ENCODE data around the gene PHLDB2. TPM values are rescaled to one million over a fixed set of nuclear protein-coding genes. Genes with fewer than 3 reads are reported as not detected.

The PHLDB2 gene
- total RNA-seq, 1 experiment from 2014 or later: 60.5 TPM

- H3K4me1 ChIP-seq: peaks cover 18% of the 10 kb centered on the region
- CTCF ChIA-PET: no interaction called here
- DNase-seq: no peak
- Mint-ChIP-seq H3K4me3 (ENCODE audit: unreplicated experiment) (no peak overlapping the region), H3K27me3 (ENCODE audit: insufficient read depth, unreplicated experiment) (no peaks in the 10 kb centered on the region), H3K36me3 (ENCODE audit: insufficient read depth, unreplicated experiment) (peaks cover 28% of the 10 kb centered on the region), H3K4me1 (ENCODE audit: low read depth, unreplicated experiment) (peaks cover 26% of the 10 kb centered on the region), H3K9me3 (ENCODE audit: unreplicated experiment) (no peaks in the 10 kb centered on the region), H3K27ac (ENCODE audit: unreplicated experiment) (no peak overlapping the region)
- no TSS peak for BruUV-seq (replicated peaks)
- H3K4me3 ChIP-seq (ENCODE audit: low read depth, low read length): no peak overlapping the region
- TF ChIP-seq, protein P1, sequence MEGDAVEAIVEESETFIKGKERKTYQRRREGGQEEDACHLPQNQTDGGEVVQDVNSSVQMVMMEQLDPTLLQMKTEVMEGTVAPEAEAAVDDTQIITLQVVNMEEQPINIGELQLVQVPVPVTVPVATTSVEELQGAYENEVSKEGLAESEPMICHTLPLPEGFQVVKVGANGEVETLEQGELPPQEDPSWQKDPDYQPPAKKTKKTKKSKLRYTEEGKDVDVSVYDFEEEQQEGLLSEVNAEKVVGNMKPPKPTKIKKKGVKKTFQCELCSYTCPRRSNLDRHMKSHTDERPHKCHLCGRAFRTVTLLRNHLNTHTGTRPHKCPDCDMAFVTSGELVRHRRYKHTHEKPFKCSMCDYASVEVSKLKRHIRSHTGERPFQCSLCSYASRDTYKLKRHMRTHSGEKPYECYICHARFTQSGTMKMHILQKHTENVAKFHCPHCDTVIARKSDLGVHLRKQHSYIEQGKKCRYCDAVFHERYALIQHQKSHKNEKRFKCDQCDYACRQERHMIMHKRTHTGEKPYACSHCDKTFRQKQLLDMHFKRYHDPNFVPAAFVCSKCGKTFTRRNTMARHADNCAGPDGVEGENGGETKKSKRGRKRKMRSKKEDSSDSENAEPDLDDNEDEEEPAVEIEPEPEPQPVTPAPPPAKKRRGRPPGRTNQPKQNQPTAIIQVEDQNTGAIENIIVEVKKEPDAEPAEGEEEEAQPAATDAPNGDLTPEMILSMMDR (IDR thresholded peaks at IDR 0.05; ENCODE audit: insufficient read depth in 1 of 2, low read depth in 1 of 2, low read length in 1 of 2, severe bottlenecking in 1 of 2, unreplicated experiment in 1 of 2): no peak
- POLR2A ChIA-PET: no interaction called here
- H3K27me3 ChIP-seq (replicated peaks; ENCODE audit: control insufficient read depth, insufficient read depth, low read length): no peaks in the 10 kb centered on the region
- intact Hi-C loops (cut with micrococcal nuclease; ENCODE audit: unreplicated experiment): no loop called here
- H3K36me3 ChIP-seq (ENCODE audit: control insufficient read depth, insufficient read depth, low read length): no peaks in the 10 kb centered on the region
- no peaks in the 10 kb centered on the region for H3K9me3 ChIP-seq
Observed at GRCh38 chr3:111872979-111873378, 13.9 kb downstream of the PHLDB2 start.

- Histone ChIP-seq H3K4me3 (ENCODE audit: low read depth, low read length) (no peak overlapping the region), H3K9me3 (no peaks in the 10 kb centered on the region), H3K27me3 (replicated peaks; ENCODE audit: control insufficient read depth, insufficient read depth, low read length) (no peaks in the 10 kb centered on the region), H3K36me3 (ENCODE audit: control insufficient read depth, insufficient read depth, low read length) (no peaks in the 10 kb centered on the region), H3K4me1 (peaks cover 18% of the 10 kb centered on the region)
- H3K27me3 Mint-ChIP-seq (ENCODE audit: insufficient read depth, unreplicated experiment): no peaks in the 10 kb centered on the region
- H3K4me1 Mint-ChIP-seq (ENCODE audit: low read depth, unreplicated experiment): peaks cover 21% of the 10 kb centered on the region
- H3K4me3 Mint-ChIP-seq (ENCODE audit: unreplicated experiment): no peak overlapping the region
- CTCF ChIA-PET: no interaction called here
- no peak for DNase-seq
- TF ChIP-seq, protein P1 (IDR thresholded peaks at IDR 0.05; ENCODE audit: insufficient read depth in 1 of 2, low read depth in 1 of 2, low read length in 1 of 2, severe bottlenecking in 1 of 2, unreplicated experiment in 1 of 2): no peak
- H3K9me3 Mint-ChIP-seq (ENCODE audit: unreplicated experiment): no peaks in the 10 kb centered on the region
- H3K27ac Mint-ChIP-seq (ENCODE audit: unreplicated experiment): no peak overlapping the region
- H3K36me3 Mint-ChIP-seq (ENCODE audit: insufficient read depth, unreplicated experiment): peaks cover 28% of the 10 kb centered on the region
- intact Hi-C loops (cut with micrococcal nuclease; ENCODE audit: unreplicated experiment): no loop called here
- no TSS peak for BruUV-seq (replicated peaks)
- POLR2A ChIA-PET: no interaction called here
Observed at GRCh38 chr3:111874177-111874820, 15.2 kb downstream of the PHLDB2 start.

DNA sequence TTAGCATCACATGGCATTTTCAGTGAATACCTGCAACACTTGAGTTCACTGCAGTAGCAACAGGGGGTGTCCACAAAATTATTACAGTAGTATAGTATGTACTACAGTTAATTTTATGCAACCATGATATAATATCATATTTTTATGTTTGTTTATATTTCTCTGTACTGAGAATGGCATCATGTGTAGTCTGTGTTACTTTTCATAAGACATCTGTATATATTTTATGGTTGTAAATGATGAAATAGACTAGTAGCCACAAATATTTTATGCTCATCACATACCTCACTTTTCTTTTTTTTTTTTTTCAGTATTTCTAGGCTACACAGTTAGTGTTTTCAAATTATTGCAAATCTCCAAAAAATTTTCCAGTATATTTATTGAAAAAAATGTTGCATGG, 22.4 kb downstream of the PHLDB2 start:
- Histone ChIP-seq H3K4me3 (ENCODE audit: low read depth, low read length) (no peak overlapping the region), H3K27me3 (replicated peaks; ENCODE audit: control insufficient read depth, insufficient read depth, low read length) (no peaks in the 10 kb centered on the region), H3K9me3 (no peaks in the 10 kb centered on the region), H3K36me3 (ENCODE audit: control insufficient read depth, insufficient read depth, low read length) (no peaks in the 10 kb centered on the region; the same call in 1 of the 2 replicates), H3K4me1 (no peaks in the 10 kb centered on the region)
- no peak for DNase-seq
- intact Hi-C loops (cut with micrococcal nuclease; ENCODE audit: unreplicated experiment): no loop called here
- Mint-ChIP-seq H3K36me3 (ENCODE audit: insufficient read depth, unreplicated experiment) (peaks cover 13% of the 10 kb centered on the region), H3K9me3 (ENCODE audit: unreplicated experiment) (no peaks in the 10 kb centered on the region), H3K4me3 (ENCODE audit: unreplicated experiment) (no peak overlapping the region), H3K27me3 (ENCODE audit: insufficient read depth, unreplicated experiment) (no peaks in the 10 kb centered on the region), H3K4me1 (ENCODE audit: low read depth, unreplicated experiment) (no peaks in the 10 kb centered on the region), H3K27ac (ENCODE audit: unreplicated experiment) (no peak overlapping the region)
- TF ChIP-seq, protein P1 (IDR thresholded peaks at IDR 0.05; ENCODE audit: insufficient read depth in 1 of 2, low read depth in 1 of 2, low read length in 1 of 2, severe bottlenecking in 1 of 2, unreplicated experiment in 1 of 2): no peak
- ChIA-PET POLR2A (no interaction called here), CTCF (no interaction called here)
- BruUV-seq (replicated peaks): no TSS peak

Measured in Caco-2 (cell line).